Dedifferentiated amniotic fluid mesenchymal stem cell (primary cell): ENCODE data around the gene CYP4Z1.
"Not testable (repeated sequence)": the region's sequence is repeated elsewhere in the genome, so short reads cannot be mapped to it uniquely, and the experiment has no call there.

Source experiments
- DNase-seq: peaks from one replicate; pipeline ENCODE4 v3.0.0-alpha.2; 2016; ENCODE audit errors: extremely low spot score

The CYP4Z1 gene

GRCh38 chr1:47128221-47128620 lies 61.2 kb downstream of the CYP4Z1 start:
- DNase-seq = no peak

GRCh38 chr1:47128854-47129253 lies 61.8 kb downstream of the CYP4Z1 start:
- DNase-seq = not testable (repeated sequence)

- not testable (repeated sequence) for DNase-seq
Measured at GRCh38 chr1:47129489-47130230, 62.6 kb downstream of the CYP4Z1 start.

GRCh38 chr1:47132665-47133064 lies 65.6 kb downstream of the CYP4Z1 start:
- not testable (repeated sequence) for DNase-seq

- DNase-seq = no peak
Measured at GRCh38 chr1:47137198-47137597, 70.2 kb downstream of the CYP4Z1 start, which contains the start of gene CYP4A22. Gene CYP4A22, plus strand, starts transcription at chr1:47137441. Its CDS starts 45 bp downstream, at chr1:47137486.

- DNase-seq = no peak
Measured at GRCh38 chr1:47137925-47138615, 71.0 kb downstream of the CYP4Z1 start.

GRCh38 chr1:47140358-47140757 lies 73.3 kb downstream of the CYP4Z1 start:
- DNase-seq = not testable (repeated sequence)

GRCh38 chr1:47143654-47144053 lies 76.6 kb downstream of the CYP4Z1 start:
- not testable (repeated sequence) for DNase-seq

- not testable (repeated sequence) for DNase-seq
Measured at GRCh38 chr1:47146495-47146894, 79.5 kb downstream of the CYP4Z1 start.

GRCh38 chr1:47147047-47147785 lies 80.2 kb downstream of the CYP4Z1 start:
- DNase-seq = no peak

GRCh38 chr1:47149162-47149561 lies 82.1 kb downstream of the CYP4Z1 start:
- not testable (repeated sequence) for DNase-seq

GRCh38 chr1:47156457-47156856 lies 89.4 kb downstream of the CYP4Z1 start:
- DNase-seq = not testable (repeated sequence)

- not testable (repeated sequence) for DNase-seq
Measured at GRCh38 chr1:47157957-47158356, 90.9 kb downstream of the CYP4Z1 start.

- no peak for DNase-seq
Measured at GRCh38 chr1:47160716-47161115, 93.7 kb downstream of the CYP4Z1 start.

GRCh38 chr1:47161298-47162040 lies 94.4 kb downstream of the CYP4Z1 start:
- DNase-seq = no peak

- no peak for DNase-seq
Measured at GRCh38 chr1:47164552-47164951, 97.5 kb downstream of the CYP4Z1 start.
